Mononuclear cell (primary cell): ENCODE data around the gene MRPL53. TPM values are rescaled to one million over a fixed set of nuclear protein-coding genes. Genes with fewer than 3 reads are reported as not detected.
"Not testable (repeated sequence)": the region's sequence is repeated elsewhere in the genome, so short reads cannot be mapped to it uniquely, and the experiment has no call there.

Experiments
- H3K27me3 ChIP-seq: 2 replicates; pipeline ENCODE4 v1.6.0; 2011; ENCODE audit warnings: low read length, control low read depth; ENCODE audit not compliant: insufficient read depth
- H3K4me1 ChIP-seq: 2 replicates; pipeline ENCODE4 v1.5.1; 2011; ENCODE audit warnings: mild to moderate bottlenecking, low read length, control low read depth; ENCODE audit not compliant: insufficient read depth
- H3K4me3 ChIP-seq: 2 replicates; pipeline ENCODE4 v1.5.1; 2011; ENCODE audit warnings: mild to moderate bottlenecking, low read length, moderate library complexity
- H3K9me3 ChIP-seq: 2 replicates; pipeline ENCODE4 v1.5.1; 2011; ENCODE audit warnings: low read depth, mild to moderate bottlenecking, control low read depth, low read length
- total RNA-seq: library from RNA; depleted of rRNA; stranded (reverse); fragments of >200 nt; gene quantifications from one replicate; pipeline ENCODE4 v1.2.3, GENCODE V29; 2012

MRPL53 gene
- total RNA-seq, 1 donor, result 8.3 TPM

- peaks cover 53% of the 10 kb centered on the region for H3K27me3 ChIP-seq
- H3K9me3 ChIP-seq, result no peaks in the 10 kb centered on the region
- H3K4me1 ChIP-seq, result peaks cover 33% of the 10 kb centered on the region
- no peak overlapping the region for H3K4me3 ChIP-seq
Observed at GRCh38 chr2:74496997-74497776, 24.7 kb upstream of the MRPL53 start.

DNA sequence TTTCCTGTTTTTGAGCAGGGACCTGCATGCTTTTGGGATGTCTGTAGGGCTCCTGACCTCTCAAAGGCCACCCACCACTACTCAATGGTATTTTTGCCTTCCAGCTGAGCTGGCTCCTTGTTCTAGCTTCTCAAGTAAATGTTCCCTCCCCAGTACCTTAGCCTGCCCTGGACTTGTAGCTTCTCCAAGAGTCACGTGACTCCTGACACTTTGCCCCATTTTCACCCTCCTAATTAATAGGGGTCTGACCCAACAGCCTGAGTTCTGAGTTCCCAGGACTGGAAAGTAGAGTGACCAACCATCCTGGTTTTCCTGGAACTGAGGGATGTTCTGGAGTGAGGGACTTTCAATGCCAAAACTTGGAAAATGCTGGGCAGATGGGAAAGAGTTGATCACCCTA lies 23.0 kb upstream of the MRPL53 start:
- H3K4me3 ChIP-seq, result no peak overlapping the region
- H3K4me1 ChIP-seq, result peaks cover 28% of the 10 kb centered on the region
- H3K27me3 ChIP-seq, result peaks cover 36% of the 10 kb centered on the region
- H3K9me3 ChIP-seq, result no peaks in the 10 kb centered on the region

DNA sequence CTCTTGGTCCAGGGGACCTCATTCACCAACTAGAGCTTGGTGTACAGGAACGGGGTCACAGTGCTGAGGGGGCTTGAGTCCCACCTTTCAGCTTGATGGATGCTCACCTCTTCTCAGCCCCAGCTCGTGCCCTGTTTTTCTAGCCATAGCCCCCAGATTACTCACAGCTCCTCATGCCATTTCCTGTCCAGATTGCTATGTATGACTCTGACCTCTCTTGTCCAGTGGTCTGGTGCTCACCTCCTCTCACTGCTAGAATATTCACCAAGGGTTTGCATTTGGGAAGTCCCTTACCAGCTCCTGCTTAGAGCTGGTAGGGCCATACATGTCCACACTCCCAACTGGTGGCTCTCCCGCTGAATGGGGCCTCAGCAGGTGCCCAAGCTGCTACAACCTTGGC lies 21.1 kb upstream of the MRPL53 start:
- Histone ChIP-seq H3K9me3 (no peaks in the 10 kb centered on the region), H3K4me3 (no peak overlapping the region), H3K27me3 (peaks cover 17% of the 10 kb centered on the region), H3K4me1 (peaks cover 14% of the 10 kb centered on the region)

DNA sequence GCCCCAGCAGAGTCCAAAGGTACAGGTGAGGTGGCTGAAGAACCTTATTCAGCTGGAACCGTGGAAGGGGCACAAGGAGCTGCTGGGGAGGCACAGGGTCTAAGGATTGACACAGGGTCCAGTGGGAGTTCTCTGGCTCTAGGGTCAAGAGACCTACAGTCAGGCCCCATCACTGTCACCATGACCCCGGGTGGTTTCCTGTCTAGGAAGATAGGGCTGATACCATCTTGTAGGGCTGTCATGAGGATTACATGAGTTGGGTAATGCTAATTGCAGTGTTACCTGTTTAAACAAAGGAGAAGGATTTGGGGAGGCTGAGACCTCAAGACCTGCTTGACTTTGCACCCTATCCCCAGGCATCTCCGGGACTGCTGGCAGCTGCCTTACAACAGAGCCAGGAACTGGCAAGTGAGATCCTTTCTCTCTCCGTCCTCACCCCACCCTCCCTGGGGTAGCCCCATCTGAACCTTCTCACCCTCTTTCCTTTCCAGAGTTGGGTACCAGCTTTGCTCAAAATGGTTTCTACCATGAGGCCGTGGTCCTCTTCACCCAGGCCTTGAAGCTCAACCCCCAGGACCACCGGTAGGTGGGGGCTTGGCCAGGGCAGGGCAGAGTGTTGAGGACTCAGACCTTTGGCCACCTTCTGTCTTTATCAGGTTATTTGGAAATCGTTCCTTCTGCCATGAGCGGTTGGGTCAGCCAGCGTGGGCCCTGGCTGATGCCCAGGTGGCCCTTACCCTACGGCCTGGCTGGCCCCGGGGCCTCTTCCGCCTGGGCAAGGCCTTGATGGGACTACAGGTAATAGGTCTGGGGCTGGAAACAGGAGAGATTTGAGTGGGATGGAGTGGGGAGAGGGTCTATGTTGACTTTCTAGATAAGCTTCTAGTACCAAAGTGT lies 19.4 kb upstream of the MRPL53 start:
- H3K27me3 ChIP-seq, result peaks cover under 1% of the 10 kb centered on the region
- no peaks in the 10 kb centered on the region for H3K9me3 ChIP-seq
- no peaks in the 10 kb centered on the region for H3K4me1 ChIP-seq
- H3K4me3 ChIP-seq, result no peak overlapping the region

GRCh38 chr2:74489906-74490305 lies 17.4 kb upstream of the MRPL53 start:
- no peaks in the 10 kb centered on the region for H3K4me1 ChIP-seq
- no peaks in the 10 kb centered on the region for H3K27me3 ChIP-seq
- no peaks in the 10 kb centered on the region for H3K9me3 ChIP-seq
- H3K4me3 ChIP-seq, result no peak overlapping the region

GRCh38 chr2:74488643-74489481 lies 16.4 kb upstream of the MRPL53 start:
- Histone ChIP-seq H3K4me1 (peaks cover 5% of the 10 kb centered on the region), H3K4me3 (no peak overlapping the region), H3K9me3 (no peaks in the 10 kb centered on the region), H3K27me3 (no peaks in the 10 kb centered on the region)

DNA sequence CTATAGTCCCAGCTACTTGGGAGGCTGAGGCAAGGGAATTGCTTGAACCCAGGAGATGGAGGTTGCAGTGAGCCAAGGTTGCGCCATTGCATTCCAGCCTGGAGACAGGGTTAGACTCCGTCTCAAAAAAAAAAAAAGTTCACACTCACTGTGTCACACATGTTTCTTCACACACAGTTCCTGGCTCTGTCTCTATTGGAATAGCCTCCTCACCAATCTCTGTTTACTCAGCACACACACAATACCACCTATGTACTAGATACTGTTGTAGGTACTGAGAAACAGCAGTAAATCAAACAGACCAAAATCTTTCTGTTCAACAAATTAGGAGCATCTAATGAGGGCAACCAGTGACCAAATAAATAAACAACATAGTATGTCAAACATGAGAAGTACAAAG lies 13.7 kb upstream of the MRPL53 start:
- H3K27me3 ChIP-seq, result no peaks in the 10 kb centered on the region
- H3K4me1 ChIP-seq, result peaks cover 24% of the 10 kb centered on the region
- H3K4me3 ChIP-seq, result no peak overlapping the region
- no peaks in the 10 kb centered on the region for H3K9me3 ChIP-seq

- not testable (repeated sequence) for H3K27me3 ChIP-seq, H3K9me3 ChIP-seq
- H3K4me3 ChIP-seq, result peak overlapping the region; percentile 86
- H3K4me1 ChIP-seq, result peaks cover 33% of the 10 kb centered on the region
Observed at GRCh38 chr2:74483675-74484164, 11.2 kb upstream of the MRPL53 start.

GRCh38 chr2:74482801-74483674 lies 10.6 kb upstream of the MRPL53 start, which contains the start of the genes CCDC142 and TTC31:
Gene CCDC142, minus strand, starts transcription at chr2:74482998. Its CDS starts 161 bp downstream, at chr2:74482837.
Gene TTC31, plus strand, starts transcription at chr2:74483081. Its CDS starts 15 bp downstream, at chr2:74483096.
- peaks cover 33% of the 10 kb centered on the region for H3K4me1 ChIP-seq
- no peaks in the 10 kb centered on the region for H3K9me3 ChIP-seq
- no peaks in the 10 kb centered on the region for H3K27me3 ChIP-seq
- peak within 1 kb of the TSS; percentile 86 for H3K4me3 ChIP-seq

GRCh38 chr2:74481961-74482800 lies 9.7 kb upstream of the MRPL53 start:
- H3K27me3 ChIP-seq, result no peaks in the 10 kb centered on the region
- peaks cover 39% of the 10 kb centered on the region for H3K4me1 ChIP-seq
- no peaks in the 10 kb centered on the region for H3K9me3 ChIP-seq
- H3K4me3 ChIP-seq, result peak overlapping the region; percentile 86

DNA sequence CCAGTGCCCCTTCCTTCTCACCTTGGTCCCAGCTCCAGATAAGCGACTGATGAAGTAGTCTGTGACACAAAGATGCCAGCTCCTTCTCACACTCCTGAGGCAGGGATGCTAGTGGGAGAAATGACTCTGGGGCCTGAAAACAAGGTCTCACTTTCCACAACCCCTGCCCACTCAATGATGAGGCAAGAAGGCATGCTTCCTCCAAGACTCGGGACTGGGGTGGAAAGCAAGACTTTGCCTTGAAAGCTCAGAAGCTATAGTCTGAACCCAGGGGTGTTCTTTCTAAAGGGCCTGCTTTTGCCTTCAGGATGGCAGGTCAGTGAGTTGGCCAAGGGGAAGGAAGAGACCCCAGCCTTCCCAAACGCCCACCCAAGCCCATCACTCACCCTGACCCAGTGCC lies 9.0 kb upstream of the MRPL53 start:
- Histone ChIP-seq H3K9me3 (no peaks in the 10 kb centered on the region), H3K4me1 (peaks cover 46% of the 10 kb centered on the region), H3K27me3 (no peaks in the 10 kb centered on the region), H3K4me3 (no peak overlapping the region)

- Histone ChIP-seq H3K9me3 (no peaks in the 10 kb centered on the region), H3K4me3 (no peak overlapping the region), H3K4me1 (peaks cover 36% of the 10 kb centered on the region), H3K27me3 (no peaks in the 10 kb centered on the region)
Observed at GRCh38 chr2:74474899-74475298, 2.4 kb upstream of the MRPL53 start.

DNA sequence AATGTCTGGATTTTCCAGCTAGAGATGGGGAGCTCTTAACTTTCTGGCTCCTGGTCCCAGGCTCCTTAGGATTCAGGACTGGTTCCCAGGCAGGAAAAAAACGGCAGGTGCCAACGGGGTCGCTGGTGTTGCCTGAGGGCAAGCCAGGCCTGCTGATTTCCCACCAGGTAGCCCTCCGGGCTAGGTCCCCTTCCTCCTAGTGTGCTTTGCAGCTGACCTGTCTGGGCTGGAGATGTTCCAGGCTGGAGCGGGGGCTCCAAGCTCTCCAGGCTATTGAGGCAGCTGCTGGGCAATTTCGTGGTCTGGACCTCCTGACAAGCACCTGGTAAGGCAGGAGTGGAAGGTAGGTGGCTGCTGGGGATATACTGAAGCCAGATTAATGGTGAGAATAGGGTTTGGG lies 2.0 kb upstream of the MRPL53 start:
- Histone ChIP-seq H3K4me3 (no peak overlapping the region), H3K9me3 (no peaks in the 10 kb centered on the region), H3K27me3 (no peaks in the 10 kb centered on the region), H3K4me1 (peaks cover 36% of the 10 kb centered on the region)
